Measurements from ENCODE around the gene MFSD6L.

DNA sequence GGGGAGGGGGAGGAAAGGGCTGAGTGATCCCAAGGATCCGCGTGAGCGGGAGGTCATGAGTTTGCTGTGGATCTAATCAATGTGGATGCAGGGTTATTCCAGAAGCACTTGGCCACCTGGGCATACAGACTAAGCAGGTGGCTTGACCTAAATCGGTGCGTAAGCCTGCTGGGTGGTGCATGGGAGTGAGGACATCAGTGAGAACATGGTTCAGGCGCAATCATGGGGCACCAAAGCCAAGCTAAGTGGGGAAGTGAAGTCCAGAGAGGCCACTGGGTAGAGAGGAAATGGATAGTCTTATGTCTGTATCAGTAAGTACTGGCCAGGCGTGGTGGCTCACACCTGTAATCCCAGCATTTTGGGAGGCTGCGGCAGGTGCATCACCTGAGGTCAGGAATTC is 18.9 kb upstream of the MFSD6L start:
- TF ChIP-seq POLR2A (IDR thresholded peaks at IDR 0.05) (no peak), CTCF (IDR thresholded peaks at IDR 0.05) (no peak)
